Endothelial cell of umbilical vein (primary cell): ENCODE data around the gene LHFPL6. TPM values are rescaled to one million over a fixed set of nuclear protein-coding genes. Genes with fewer than 3 reads are reported as not detected.

Experiments used
- BruUV-seq: library from RNA; stranded (reverse); fragments of 400-500 nt; replicated peaks from 2 replicates; lab custom pipeline; 2021; lab: Mats Ljungman, UMichigan
- CTCF ChIA-PET: fragments of 300-600, 350-600 bp; sonication (Branson Sonifier 250); formaldehyde crosslinking; loops from one replicate; lab custom pipeline; 2021; ENCODE audit warnings: antibody characterized with exemption, inconsistent platforms; lab: Charles Lee
- POLR2A ChIA-PET: fragments of 300-600, 350-600 bp; sonication (Branson Sonifier 250); formaldehyde crosslinking; loops from one replicate; lab custom pipeline; 2021; ENCODE audit warnings: antibody characterized with exemption, inconsistent platforms; lab: Charles Lee
- DNase-seq: peaks from one replicate; pipeline ENCODE4 v3.0.0-alpha.2; 2011; ENCODE audit warnings: low read depth, low spot score
- FAIRE-seq: peaks from 2 replicates; lab custom pipeline; 2011; peaks lifted over from hg19 to GRCh38; lab: Jason Lieb, UNC
- H2AFZ ChIP-seq: 2 replicates; pipeline ENCODE4 v1.6.0; 2012; ENCODE audit warnings: low read depth, low read length, control low read depth, inconsistent platforms
- H3K27ac ChIP-seq: 2 replicates; pipeline ENCODE4 v1.5.1; 2011; ENCODE audit warnings: low read depth, mild to moderate bottlenecking, control low read depth, low read length, moderate library complexity; ENCODE audit not compliant: insufficient read depth
- H3K27me3 ChIP-seq, 2 experiments: 2 replicates each; pipeline versions ENCODE4 v1.6.0 to v1.6.1; 2011; ENCODE audit warnings: low read length in 2 of 2, mixed read lengths in 1 of 2; ENCODE audit not compliant: control insufficient read depth in 2 of 2, insufficient read depth in 2 of 2
- H3K36me3 ChIP-seq, 2 experiments: 2 replicates in 1 of 2; 3 replicates in 1 of 2; pipeline ENCODE4 v1.5.1; 2011; ENCODE audit warnings: low read length in 2 of 2, mild to moderate bottlenecking in 1 of 2, moderate library complexity in 1 of 2; ENCODE audit not compliant: control insufficient read depth in 2 of 2, insufficient read depth in 2 of 2; ENCODE audit errors: extremely low read depth in 1 of 2
- H3K4me1 ChIP-seq: 3 replicates; pipeline ENCODE4 v1.5.1; 2011; ENCODE audit warnings: mild to moderate bottlenecking, low read length; ENCODE audit not compliant: control insufficient read depth, insufficient read depth; ENCODE audit errors: extremely low read depth
- H3K4me2 ChIP-seq: 2 replicates; pipeline ENCODE4 v1.6.1; 2011; ENCODE audit warnings: low read length, control low read depth, mixed read lengths; ENCODE audit not compliant: insufficient read depth
- H3K4me3 ChIP-seq, 3 experiments: fragments of 200-600 bp in 1 of 3; sonication (generic), shearing (Covaris generic) in 1 of 3; replicated peaks in 1 of 3; 2 replicates each; pipeline ENCODE4 v1.5.1; 2011 to 2016; ENCODE audit warnings: control low read depth in 3 of 3, low read length in 3 of 3, mild to moderate bottlenecking in 2 of 3, inconsistent platforms in 1 of 3, low read depth in 1 of 3, moderate library complexity in 1 of 3; ENCODE audit not compliant: insufficient read depth in 1 of 3
- H3K79me2 ChIP-seq: 2 replicates; pipeline ENCODE4 v1.6.0; 2012; ENCODE audit warnings: low read length, inconsistent platforms; ENCODE audit not compliant: control insufficient read depth, insufficient read depth
- H3K9ac ChIP-seq: replicated peaks from 2 replicates; pipeline ENCODE3; 2011; ENCODE audit warnings: low read length, control low read depth; ENCODE audit not compliant: insufficient read depth; ENCODE audit errors: extremely low read depth
- H3K9me1 ChIP-seq: replicated peaks from 3 replicates; pipeline ENCODE4 v1.6.0; 2011; ENCODE audit warnings: mild to moderate bottlenecking, low read length; ENCODE audit not compliant: control insufficient read depth, insufficient read depth; ENCODE audit errors: extremely low read depth
- H3K9me3 ChIP-seq: replicated peaks from 2 replicates; pipeline ENCODE4 v1.5.1; 2012; ENCODE audit warnings: low read length, inconsistent platforms; ENCODE audit not compliant: control insufficient read depth, insufficient read depth
- H4K20me1 ChIP-seq: replicated peaks from 2 replicates; pipeline ENCODE3; 2011; ENCODE audit warnings: mild to moderate bottlenecking, low read length; ENCODE audit not compliant: control insufficient read depth, insufficient read depth; ENCODE audit errors: extremely low read depth
- CTCF ChIP-seq, 2 donors: IDR thresholded peaks; 1 replicate in 1 of 2; 2 replicates in 1 of 2; pipeline ENCODE4 v1.5.1; 2011; ENCODE audit warnings: low read length in 2 of 2, mild to moderate bottlenecking in 2 of 2, moderate library complexity in 2 of 2, control low read depth in 1 of 2, inconsistent platforms in 1 of 2, low read depth in 1 of 2; ENCODE audit not compliant: insufficient read depth in 1 of 2; ENCODE audit errors: extremely low read depth in 1 of 2
- EZH2 ChIP-seq: IDR thresholded peaks from 2 replicates; pipeline ENCODE4 v1.6.1; 2012; ENCODE audit warnings: borderline replicate concordance, low read depth, mild to moderate bottlenecking, moderate library complexity, low read length, inconsistent platforms; ENCODE audit not compliant: severe bottlenecking
- FOS ChIP-seq: IDR thresholded peaks from 2 replicates; pipeline ENCODE4 v1.6.1; 2011; ENCODE audit warnings: mild to moderate bottlenecking, low read length, moderate library complexity, borderline replicate concordance; ENCODE audit not compliant: insufficient read depth
- GATA2 ChIP-seq: IDR thresholded peaks from 2 replicates; pipeline ENCODE4 v1.7.0; 2011; ENCODE audit warnings: low read depth, mild to moderate bottlenecking, moderate library complexity, mixed read lengths, low read length; ENCODE audit not compliant: insufficient read length, insufficient read depth
- JUN ChIP-seq: IDR thresholded peaks from 2 replicates; pipeline ENCODE4 v1.6.1; 2011; ENCODE audit warnings: borderline replicate concordance, low read depth; ENCODE audit not compliant: insufficient read length, insufficient read depth
- MAX ChIP-seq: IDR thresholded peaks from 2 replicates; pipeline ENCODE4 v1.6.1; 2011; ENCODE audit not compliant: insufficient read depth, insufficient read length
- MYC ChIP-seq: IDR thresholded peaks from one replicate; pipeline ENCODE4 v1.6.1; 2011; ENCODE audit warnings: mild to moderate bottlenecking, low read depth, low read length
- POLR2A ChIP-seq: IDR thresholded peaks from 2 replicates; pipeline ENCODE4 v1.6.1; 2012; ENCODE audit warnings: low read depth, mild to moderate bottlenecking, control low read depth, low read length
- POLR2AphosphoS5 ChIP-seq: IDR thresholded peaks from 2 replicates; pipeline ENCODE4 v1.6.1; 2012; ENCODE audit warnings: low read depth, mild to moderate bottlenecking, control low read depth, low read length, moderate library complexity; ENCODE audit not compliant: insufficient read depth
- dilution Hi-C: fragments of 300-500 bp; cut with MboI; formaldehyde crosslinking; loops from one replicate; pipeline ENCODE4 v1.15.0; 2019; ENCODE audit warnings: low sequenced_read_pairs; ENCODE audit not compliant: extremely low pct_ligation_motif_present
- intact Hi-C: fragments of 100-400 bp; cut with micrococcal nuclease; formaldehyde crosslinking; loops from one replicate; pipeline ENCODE4 v1.10.0; 2022
- polyA plus RNA-seq, 4 experiments: library from polyadenylated mRNA; depleted of rRNA in 3 of 4; stranded (reverse) in 3 of 4; unstranded in 1 of 4; fragments of >200 nt; gene quantifications; 2 replicates each; pipeline versions ENCODE4 v1.2.1 to v1.2.3, GENCODE V29; 2011 to 2012; ENCODE audit warnings: missing spikeins in 1 of 4
- total RNA-seq: library from RNA; stranded (reverse); gene quantifications from 2 replicates; pipeline ENCODE4 v1.2.3, GENCODE V29; 2021

LHFPL6 gene
- total and polyA plus RNA-seq, 2 donors (not counting 3 experiments of a cell fraction or from before 2014, with no cell fraction given), result 17.5 to 19.4 TPM

GRCh38 chr13:39565036-39565949 is 37.7 kb downstream of the LHFPL6 start:
- H2AFZ ChIP-seq, result peak overlapping the region; percentile 54
- H3K4me3 ChIP-seq, result peak overlapping the region in 1 of 3 experiments; percentile 32
- TF ChIP-seq FOS (peak; percentile 26), POLR2A (no peak)
- H4K20me1 ChIP-seq, result no peaks in the 10 kb centered on the region
- H3K27ac ChIP-seq, result peak overlapping the region; percentile 49
- no TSS peak for BruUV-seq
- dilution Hi-C loops (no loop called here), intact Hi-C loops (loop anchor here (2.0 kb wide), 1 partner anchor 38 kb away; the partner anchor contains the start of gene LHFPL6)
- no peaks in the 10 kb centered on the region for H3K9me1 ChIP-seq
- no peaks in the 10 kb centered on the region for H3K27me3 ChIP-seq
- ChIA-PET POLR2A (no interaction called here), CTCF (interaction anchor here (1.2 to 1.4 kb wide), 2 partner anchors 8 to 46 kb away, joined by 3 to 6 read pairs; no protein-coding TSS in a partner anchor)
- H3K4me2 ChIP-seq, result peak overlapping the region; percentile 50
- H3K4me1 ChIP-seq, result peaks cover 14% of the 10 kb centered on the region
- FAIRE-seq, result peak; percentile 79
- peak overlapping the region; percentile 43 for H3K9ac ChIP-seq
- no peaks in the 10 kb centered on the region for H3K36me3 ChIP-seq
- DNase-seq, result peak; percentile 70
- no peaks in the 10 kb centered on the region for H3K79me2 ChIP-seq
- H3K9me3 ChIP-seq, result no peaks in the 10 kb centered on the region

GRCh38 chr13:39563470-39563735 is 39.6 kb downstream of the LHFPL6 start:
- TF ChIP-seq FOS (no peak), MAX (no peak), CTCF (IDR thresholded peaks at IDR 0.05; ENCODE audit: extremely low read depth in 1 of 2, insufficient read depth in 1 of 2, low read depth in 1 of 2, low read length in 2 of 2) (no peak), POLR2AphosphoS5 (no peak), POLR2A (no peak), JUN (no peak), MYC (no peak), EZH2 (no peak), GATA2 (no peak)
- no peak overlapping the region for H3K27ac ChIP-seq
- peaks cover 14% of the 10 kb centered on the region for H3K4me1 ChIP-seq
- ChIA-PET CTCF (interaction anchor here (0.7 to 1.0 kb wide), 3 partner anchors 10 to 512 kb away, joined by 3 read pairs; no protein-coding TSS in a partner anchor), POLR2A (no interaction called here)
- H3K4me3 ChIP-seq, result no peak overlapping the region
- H3K9me1 ChIP-seq, result no peaks in the 10 kb centered on the region
- no peaks in the 10 kb centered on the region for H3K79me2 ChIP-seq
- BruUV-seq, result no TSS peak
- no peaks in the 10 kb centered on the region for H3K27me3 ChIP-seq
- H3K4me2 ChIP-seq, result no peak overlapping the region
- FAIRE-seq (no peak), DNase-seq (no peak)
- H2AFZ ChIP-seq, result no peak overlapping the region
- dilution Hi-C loops (no loop called here), intact Hi-C loops (no loop called here)
- no peaks in the 10 kb centered on the region for H4K20me1 ChIP-seq
- no peaks in the 10 kb centered on the region for H3K36me3 ChIP-seq
- H3K9ac ChIP-seq, result no peak overlapping the region
- H3K9me3 ChIP-seq, result no peaks in the 10 kb centered on the region
